ENCODE data around the gene EMD.

EMD gene

DNA sequence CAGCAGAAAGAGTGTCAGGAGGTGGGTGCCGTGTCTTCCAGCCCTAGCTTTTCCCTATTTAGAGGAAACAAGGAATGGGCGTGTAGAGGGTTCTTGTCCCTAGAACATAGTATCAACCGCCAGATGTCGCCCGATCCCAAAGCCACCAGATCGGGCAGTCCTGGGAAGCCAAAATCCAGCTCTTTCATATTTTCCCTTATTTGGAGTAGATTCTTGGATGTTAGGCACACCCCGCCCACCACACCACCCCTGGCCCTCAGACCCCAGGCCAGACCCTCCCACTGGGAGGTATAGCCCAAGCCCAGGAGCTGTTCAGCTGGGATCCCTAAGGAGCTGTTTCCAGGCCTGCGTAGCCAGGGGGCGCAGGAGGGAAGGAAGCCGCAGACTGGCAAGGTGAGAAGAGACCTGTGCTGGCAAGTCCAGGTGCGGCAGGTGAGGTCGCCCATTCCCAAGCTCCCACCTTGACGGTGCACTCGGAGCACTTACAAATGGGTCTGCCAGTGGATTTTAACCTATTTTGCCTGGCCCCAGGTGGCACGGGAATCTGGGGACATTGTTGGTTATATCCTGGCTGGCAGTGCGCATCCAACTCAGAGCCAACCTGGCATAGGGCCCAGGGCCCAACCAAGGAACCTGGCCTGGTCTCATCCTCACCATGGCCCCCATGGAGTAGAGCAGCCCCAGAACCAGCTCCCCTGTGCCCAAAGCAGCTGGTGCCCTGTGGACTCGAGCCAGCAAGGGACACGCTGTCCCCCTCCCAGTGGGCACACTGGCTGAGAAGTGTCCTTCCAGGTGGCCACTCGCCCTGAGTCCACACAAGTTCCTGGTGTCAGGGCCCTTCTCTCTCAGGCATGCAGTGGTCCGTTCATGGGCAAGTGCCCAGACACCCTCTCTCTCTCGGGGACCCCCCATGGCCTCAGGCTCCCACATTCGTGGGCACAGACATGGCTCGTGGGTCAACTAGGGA, 5.5 kb upstream of the EMD start:
- Mint-ChIP-seq H3K9me3 (peaks cover 37% of the 10 kb centered on the region), H3K4me1 (peaks cover 14% of the 10 kb centered on the region), H3K27ac (no peak overlapping the region), H3K36me3 (ENCODE audit: low read depth) (no peaks in the 10 kb centered on the region), H3K27me3 (ENCODE audit: low read depth, poor library complexity) (no peaks in the 10 kb centered on the region), H3K4me3 (peak overlapping the region; percentile 65)
- DNase-seq: peak; percentile 65
- TF ChIP-seq, protein P1, sequence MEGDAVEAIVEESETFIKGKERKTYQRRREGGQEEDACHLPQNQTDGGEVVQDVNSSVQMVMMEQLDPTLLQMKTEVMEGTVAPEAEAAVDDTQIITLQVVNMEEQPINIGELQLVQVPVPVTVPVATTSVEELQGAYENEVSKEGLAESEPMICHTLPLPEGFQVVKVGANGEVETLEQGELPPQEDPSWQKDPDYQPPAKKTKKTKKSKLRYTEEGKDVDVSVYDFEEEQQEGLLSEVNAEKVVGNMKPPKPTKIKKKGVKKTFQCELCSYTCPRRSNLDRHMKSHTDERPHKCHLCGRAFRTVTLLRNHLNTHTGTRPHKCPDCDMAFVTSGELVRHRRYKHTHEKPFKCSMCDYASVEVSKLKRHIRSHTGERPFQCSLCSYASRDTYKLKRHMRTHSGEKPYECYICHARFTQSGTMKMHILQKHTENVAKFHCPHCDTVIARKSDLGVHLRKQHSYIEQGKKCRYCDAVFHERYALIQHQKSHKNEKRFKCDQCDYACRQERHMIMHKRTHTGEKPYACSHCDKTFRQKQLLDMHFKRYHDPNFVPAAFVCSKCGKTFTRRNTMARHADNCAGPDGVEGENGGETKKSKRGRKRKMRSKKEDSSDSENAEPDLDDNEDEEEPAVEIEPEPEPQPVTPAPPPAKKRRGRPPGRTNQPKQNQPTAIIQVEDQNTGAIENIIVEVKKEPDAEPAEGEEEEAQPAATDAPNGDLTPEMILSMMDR (IDR thresholded peaks at IDR 0.05): peak; percentile 34

DNA sequence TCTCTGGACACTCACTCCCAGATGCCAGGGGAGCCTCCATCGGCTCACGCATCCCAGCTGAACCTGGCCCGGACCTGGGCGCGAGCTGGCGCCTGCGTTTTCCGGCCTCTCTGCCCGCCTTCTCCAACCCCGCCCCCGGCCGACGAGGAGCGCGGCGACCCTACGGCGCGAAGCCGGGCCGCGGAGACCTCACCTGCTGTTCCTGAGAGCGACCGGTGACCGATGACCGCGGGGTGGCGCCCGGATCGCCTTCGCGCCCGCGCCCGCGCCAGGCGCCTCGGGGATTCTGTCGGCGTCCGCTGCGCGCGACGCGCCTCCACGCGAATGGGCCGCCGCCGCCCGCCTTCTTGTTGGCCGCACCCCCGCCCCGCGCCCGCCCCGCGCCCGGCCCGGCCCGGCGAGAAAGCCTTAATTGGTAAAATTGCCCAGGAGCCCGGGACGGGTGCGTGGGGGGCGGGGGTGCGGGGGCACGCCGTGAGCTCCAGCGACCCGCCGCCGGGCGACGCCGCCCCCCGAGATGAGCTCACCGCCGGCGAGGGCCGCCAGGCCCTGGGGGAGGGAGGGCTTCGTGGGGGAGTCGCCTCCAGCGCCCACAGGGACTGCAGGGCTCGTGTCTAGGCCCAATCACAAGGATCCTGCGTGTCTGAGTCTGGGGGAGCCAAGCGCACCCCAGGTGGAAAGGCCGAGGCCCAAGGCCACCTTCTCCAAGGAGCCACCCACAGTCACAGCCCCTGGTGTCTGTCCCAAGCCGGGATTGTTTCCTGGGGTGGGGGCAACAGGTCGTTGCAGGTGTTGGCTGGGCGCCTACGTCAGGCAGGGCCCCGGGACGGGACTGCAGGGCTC, 4.6 kb upstream of the EMD start, which contains the start of gene FLNA:
FLNA (minus strand) TSS at position 322 of the 843 bp plus-strand sequence. CDS start 3,389 bp downstream, outside the sequence.
- peaks cover 14% of the 10 kb centered on the region for H3K4me1 Mint-ChIP-seq
- no peaks in the 10 kb centered on the region for H3K27me3 Mint-ChIP-seq (ENCODE audit: low read depth, poor library complexity)
- peak within 1 kb of the TSS; percentile 65 for H3K4me3 Mint-ChIP-seq
- H3K27ac Mint-ChIP-seq: no peak within 1 kb of the TSS
- H3K9me3 Mint-ChIP-seq: peaks cover 37% of the 10 kb centered on the region
- peak; percentile 64 for DNase-seq
- H3K36me3 Mint-ChIP-seq (ENCODE audit: low read depth): no peaks in the 10 kb centered on the region
- TF ChIP-seq, protein P1 (IDR thresholded peaks at IDR 0.05): no peak

DNA sequence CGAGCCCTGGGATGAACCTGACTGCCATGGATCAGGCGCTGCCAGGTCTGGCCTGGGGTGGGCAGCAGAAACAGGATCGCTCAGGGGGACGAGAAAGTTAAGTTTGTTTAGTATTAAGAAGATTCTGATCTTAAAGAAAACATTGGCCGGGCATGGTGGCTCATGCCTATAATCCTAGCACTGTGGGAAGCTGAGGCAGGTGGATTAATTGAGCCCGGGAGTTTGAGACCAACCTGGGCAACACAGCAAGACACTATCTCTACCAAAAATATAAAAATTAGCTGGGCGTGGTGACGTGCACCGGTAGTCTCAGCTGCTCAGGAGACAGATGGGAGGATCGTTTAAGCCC, 4.0 kb upstream of the EMD start:
- Mint-ChIP-seq H3K4me1 (peaks cover 17% of the 10 kb centered on the region), H3K9me3 (peaks cover 36% of the 10 kb centered on the region), H3K36me3 (ENCODE audit: low read depth) (no peaks in the 10 kb centered on the region), H3K27me3 (ENCODE audit: low read depth, poor library complexity) (no peaks in the 10 kb centered on the region), H3K4me3 (peak overlapping the region; percentile 8), H3K27ac (no peak overlapping the region)
- no peak for DNase-seq
- TF ChIP-seq, protein P1 (IDR thresholded peaks at IDR 0.05): no peak

GRCh38 chrX:154376774-154377173, 2.3 kb upstream of the EMD start:
- Mint-ChIP-seq H3K27me3 (ENCODE audit: low read depth, poor library complexity) (peaks cover 3% of the 10 kb centered on the region), H3K4me3 (no peak overlapping the region), H3K27ac (no peak overlapping the region), H3K36me3 (ENCODE audit: low read depth) (peaks cover 4% of the 10 kb centered on the region), H3K4me1 (peaks cover 27% of the 10 kb centered on the region), H3K9me3 (peaks cover 42% of the 10 kb centered on the region)
- TF ChIP-seq, protein P1 (IDR thresholded peaks at IDR 0.05): no peak
- DNase-seq: no peak

DNA sequence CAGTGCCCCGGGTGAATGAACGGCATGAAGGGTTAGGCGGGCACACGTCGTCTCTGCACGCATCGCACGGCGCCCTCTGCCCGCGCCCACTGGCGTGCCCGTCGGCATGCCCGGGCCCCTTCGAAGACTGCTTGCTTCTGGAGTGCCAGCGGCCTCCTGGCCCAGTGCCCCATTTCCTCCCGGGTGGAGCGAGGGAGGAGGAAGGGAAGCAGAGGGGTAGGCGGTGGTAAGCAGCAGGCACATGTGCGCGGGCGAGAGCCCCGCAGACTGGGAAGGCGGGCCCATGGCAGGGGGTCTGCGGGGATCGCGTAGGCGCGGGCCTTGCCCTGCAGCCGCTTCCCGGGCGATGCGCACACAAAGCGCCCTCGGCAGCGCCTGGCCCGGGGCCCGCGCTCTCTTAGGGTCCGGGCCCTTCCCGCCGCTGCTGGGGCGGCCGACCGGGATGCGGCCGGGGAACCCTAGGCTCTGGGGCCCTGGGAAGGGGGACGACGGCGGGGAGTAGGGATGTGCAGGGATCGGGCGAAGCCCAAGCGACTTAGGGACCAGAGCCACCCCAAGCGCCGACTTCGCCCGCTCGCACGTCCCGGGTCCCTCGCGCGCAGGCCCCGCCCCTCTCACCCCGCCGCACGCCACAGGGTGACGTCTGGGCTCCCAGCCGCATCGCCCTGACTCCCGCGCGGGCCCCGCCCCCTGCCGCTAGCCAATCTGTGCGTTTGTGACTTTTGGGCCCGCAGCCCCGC, 866 bp upstream of the EMD start:
- Mint-ChIP-seq H3K4me3 (peak overlapping the region; percentile 52), H3K27me3 (ENCODE audit: low read depth, poor library complexity) (peaks cover 3% of the 10 kb centered on the region), H3K9me3 (peaks cover 38% of the 10 kb centered on the region), H3K4me1 (peaks cover 27% of the 10 kb centered on the region), H3K36me3 (ENCODE audit: low read depth) (peaks cover 4% of the 10 kb centered on the region), H3K27ac (no peak overlapping the region)
- DNase-seq: no peak
- TF ChIP-seq, protein P1 (IDR thresholded peaks at IDR 0.05): no peak
